Ectodermal cell (in vitro differentiated cells): ENCODE data around the gene SNX20.

ENCODE experiments used
- H3K27ac ChIP-seq: 2 replicates; pipeline ENCODE4 v1.7.0; 2013; ENCODE audit warnings: mild to moderate bottlenecking, low read depth, low read length; ENCODE audit not compliant: insufficient read depth, poor library complexity, severe bottlenecking
- H3K27me3 ChIP-seq: 2 replicates; pipeline ENCODE4 v1.7.0; 2013; ENCODE audit warnings: mild to moderate bottlenecking, low read length; ENCODE audit not compliant: insufficient read depth, control insufficient read depth, poor library complexity, severe bottlenecking
- H3K36me3 ChIP-seq: one replicate; pipeline ENCODE4 v1.7.0; 2013; ENCODE audit warnings: low read length; ENCODE audit not compliant: control insufficient read depth, insufficient read depth
- H3K4me1 ChIP-seq: one replicate; pipeline ENCODE4 v1.7.0; 2013; ENCODE audit warnings: low read length; ENCODE audit not compliant: control insufficient read depth, insufficient read depth
- H3K4me3 ChIP-seq: 2 replicates; pipeline ENCODE4 v1.7.0; 2013; ENCODE audit warnings: low read depth, low read length, control low read depth; ENCODE audit not compliant: insufficient read depth
- H3K9me3 ChIP-seq: 2 replicates; pipeline ENCODE4 v1.7.0; 2013; ENCODE audit warnings: mild to moderate bottlenecking, low read length, moderate library complexity; ENCODE audit not compliant: control insufficient read depth
- WGBS, 2 experiments: methylation state at CpG; one replicate each; pipeline ENCODE4 v1.1.7; 2013; ENCODE audit warnings: missing lambda C conversion rate in 2 of 2; 5-methylcytosine and 5-hydroxymethylcytosine counted together

The SNX20 gene

GRCh38 chr16:50692999-50693781 is 12.1 kb upstream of the SNX20 start, which contains the start of gene NOD2:
NOD2 (plus strand) TSS chr16:50693606; CDS start chr16:50699496, 5,890 bp downstream.
- Histone ChIP-seq H3K27me3 (peaks cover 27% of the 10 kb centered on the region), H3K4me3 (peak within 1 kb of the TSS; percentile 14), H3K9me3 (no peaks in the 10 kb centered on the region), H3K4me1 (peaks cover 6% of the 10 kb centered on the region), H3K27ac (no peak within 1 kb of the TSS), H3K36me3 (no peaks in the 10 kb centered on the region)
- WGBS, 2 experiments = 24% methylated on average over 56 of the region's 56 CpGs

- Histone ChIP-seq H3K36me3 (no peaks in the 10 kb centered on the region), H3K9me3 (no peaks in the 10 kb centered on the region), H3K27me3 (peaks cover 27% of the 10 kb centered on the region), H3K4me3 (no peak overlapping the region), H3K4me1 (peaks cover 3% of the 10 kb centered on the region), H3K27ac (no peak overlapping the region)
- WGBS, 2 experiments = 92 to 93% methylated on average over 4 of the region's 4 CpGs
Observed at GRCh38 chr16:50692644-50692998, 11.5 kb upstream of the SNX20 start.

GRCh38 chr16:50690177-50690576 is 9.1 kb upstream of the SNX20 start:
- no peaks in the 10 kb centered on the region for H3K9me3 ChIP-seq
- H3K36me3 ChIP-seq = no peaks in the 10 kb centered on the region
- H3K4me3 ChIP-seq = no peak overlapping the region
- H3K4me1 ChIP-seq = no peaks in the 10 kb centered on the region
- peaks cover 27% of the 10 kb centered on the region for H3K27me3 ChIP-seq
- 90 to 100% methylated on average over 2 of the region's 2 CpGs for WGBS, 2 experiments
- no peak overlapping the region for H3K27ac ChIP-seq

GRCh38 chr16:50688867-50689266 is 7.8 kb upstream of the SNX20 start:
- WGBS, 2 experiments = 83 to 96% methylated on average over 3 of the region's 3 CpGs
- no peaks in the 10 kb centered on the region for H3K4me1 ChIP-seq
- no peaks in the 10 kb centered on the region for H3K9me3 ChIP-seq
- H3K4me3 ChIP-seq = no peak overlapping the region
- no peaks in the 10 kb centered on the region for H3K36me3 ChIP-seq
- no peak overlapping the region for H3K27ac ChIP-seq
- peaks cover 17% of the 10 kb centered on the region for H3K27me3 ChIP-seq

GRCh38 chr16:50688083-50688482 is 7.0 kb upstream of the SNX20 start:
- Histone ChIP-seq H3K27ac (no peak overlapping the region), H3K4me3 (no peak overlapping the region), H3K4me1 (no peaks in the 10 kb centered on the region), H3K9me3 (no peaks in the 10 kb centered on the region), H3K36me3 (no peaks in the 10 kb centered on the region), H3K27me3 (peaks cover 9% of the 10 kb centered on the region)
- 70 to 74% methylated on average over 12 of the region's 12 CpGs for WGBS, 2 experiments

GRCh38 chr16:50685462-50686063 is 4.5 kb upstream of the SNX20 start:
- H3K4me3 ChIP-seq = no peak overlapping the region
- no peaks in the 10 kb centered on the region for H3K9me3 ChIP-seq
- H3K4me1 ChIP-seq = no peaks in the 10 kb centered on the region
- H3K27ac ChIP-seq = no peak overlapping the region
- WGBS, 2 experiments = 95 to 98% methylated on average over 8 of the region's 8 CpGs
- H3K27me3 ChIP-seq = no peaks in the 10 kb centered on the region
- no peaks in the 10 kb centered on the region for H3K36me3 ChIP-seq

- Histone ChIP-seq H3K27me3 (no peaks in the 10 kb centered on the region), H3K4me1 (no peaks in the 10 kb centered on the region), H3K27ac (no peak overlapping the region), H3K36me3 (no peaks in the 10 kb centered on the region), H3K9me3 (no peaks in the 10 kb centered on the region), H3K4me3 (no peak overlapping the region)
- WGBS, 2 experiments = 93% methylated on average over 11 of the region's 11 CpGs
Observed at GRCh38 chr16:50684823-50685461, 3.8 kb upstream of the SNX20 start.

- H3K27ac ChIP-seq = no peak overlapping the region
- no peaks in the 10 kb centered on the region for H3K4me1 ChIP-seq
- no peak overlapping the region for H3K4me3 ChIP-seq
- no peaks in the 10 kb centered on the region for H3K27me3 ChIP-seq
- WGBS, 2 experiments = 87 to 88% methylated on average over 14 of the region's 14 CpGs
- H3K9me3 ChIP-seq = no peaks in the 10 kb centered on the region
- H3K36me3 ChIP-seq = no peaks in the 10 kb centered on the region
Observed at GRCh38 chr16:50683689-50684374, 2.7 kb upstream of the SNX20 start.

GRCh38 chr16:50680556-50680893 is 587 bp downstream of the SNX20 start:
- Histone ChIP-seq H3K4me3 (no peak overlapping the region), H3K36me3 (no peaks in the 10 kb centered on the region), H3K4me1 (no peaks in the 10 kb centered on the region), H3K27ac (no peak overlapping the region), H3K9me3 (no peaks in the 10 kb centered on the region), H3K27me3 (no peaks in the 10 kb centered on the region)
- 93 to 94% methylated on average over 3 of the region's 3 CpGs for WGBS, 2 experiments
